H1 (cell line): ENCODE data around the gene HDHD5. TPM values are rescaled to one million over a fixed set of nuclear protein-coding genes. Genes with fewer than 3 reads are reported as not detected.

Experiments
- EGR1 ChIP-seq: IDR thresholded peaks from 2 replicates; pipeline ENCODE4 v1.6.1; 2011; ENCODE audit warnings: low read depth, low read length, borderline replicate concordance
- SIN3A ChIP-seq, 2 experiments: IDR thresholded peaks in 1 of 2; conservative IDR thresholded peaks in 1 of 2; 2 replicates each; pipeline ENCODE4 v1.6.1; 2011 to 2012; ENCODE audit warnings: low read length in 2 of 2, improper control_type of control experiment in 1 of 2, low read depth in 1 of 2, mild to moderate bottlenecking in 1 of 2
- SRF ChIP-seq: IDR thresholded peaks from 2 replicates; pipeline ENCODE4 v1.6.1; 2011; ENCODE audit warnings: mild to moderate bottlenecking, low read depth, low read length, moderate library complexity
- TEAD4 ChIP-seq: IDR thresholded peaks from 2 replicates; pipeline ENCODE4 v1.6.1; 2012; ENCODE audit warnings: low read depth, low read length, inconsistent platforms, mixed read lengths
- polyA plus RNA-seq, 7 experiments: library from polyadenylated mRNA; depleted of rRNA in 3 of 7; stranded (reverse) in 5 of 7; unstranded in 2 of 7; fragments of >200 nt in 5 of 7; fragments of 200-250 nt in 2 of 7; gene quantifications; 1 replicate in 5 of 7; 2 replicates in 1 of 7; 4 replicates in 1 of 7; pipeline versions ENCODE4 v1.2.1 to v1.2.3, GENCODE V29; 2011 to 2013; ENCODE audit warnings: missing spikeins in 2 of 7, mixed read lengths in 2 of 7
- total RNA-seq: library from RNA; stranded (reverse); fragmentation: NEBNext Ultra II Directional; extraction: Animal tissue kit (Norgen Biotek cat#: 25700); gene quantifications from 2 replicates; pipeline ENCODE4 v1.2.1, GENCODE V29; 2021
- TF ChIP-seq, protein P1 (sequence below): IDR thresholded peaks from 2 replicates; pipeline ENCODE4 v1.6.1; 2012; ENCODE audit warnings: low read length, inconsistent platforms
- TF ChIP-seq, protein P2 (sequence below): IDR thresholded peaks from 2 replicates; pipeline ENCODE4 v1.6.1; 2012; ENCODE audit warnings: inconsistent platforms

HDHD5 gene
- total and polyA plus RNA-seq, 2 of the 8 experiments (the other 6 are each of a cell fraction or from before 2014, with no cell fraction given) = 68.3 to 123 TPM

DNA sequence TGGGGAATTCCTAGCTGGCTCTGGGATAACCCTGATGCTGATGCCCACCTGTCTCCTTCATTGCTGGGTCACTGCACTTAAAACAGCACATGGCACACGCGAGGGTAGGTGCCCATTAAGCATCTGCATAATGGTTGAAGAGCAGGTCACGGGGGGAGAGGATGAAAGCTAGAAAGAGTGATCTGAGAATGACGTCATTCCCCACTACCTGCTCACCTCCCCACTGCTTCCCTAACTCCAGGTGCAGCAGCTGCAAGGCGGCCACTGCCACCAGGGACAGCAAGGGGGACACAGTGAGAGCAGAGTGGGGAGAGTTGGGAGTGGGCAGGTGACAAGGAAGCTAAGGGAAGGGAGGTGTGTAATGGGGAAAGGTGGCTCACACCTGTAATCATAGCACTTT, 33.1 kb upstream of the HDHD5 start (continued):
- TF ChIP-seq EGR1 = no peak
- TF ChIP-seq, protein P1, sequence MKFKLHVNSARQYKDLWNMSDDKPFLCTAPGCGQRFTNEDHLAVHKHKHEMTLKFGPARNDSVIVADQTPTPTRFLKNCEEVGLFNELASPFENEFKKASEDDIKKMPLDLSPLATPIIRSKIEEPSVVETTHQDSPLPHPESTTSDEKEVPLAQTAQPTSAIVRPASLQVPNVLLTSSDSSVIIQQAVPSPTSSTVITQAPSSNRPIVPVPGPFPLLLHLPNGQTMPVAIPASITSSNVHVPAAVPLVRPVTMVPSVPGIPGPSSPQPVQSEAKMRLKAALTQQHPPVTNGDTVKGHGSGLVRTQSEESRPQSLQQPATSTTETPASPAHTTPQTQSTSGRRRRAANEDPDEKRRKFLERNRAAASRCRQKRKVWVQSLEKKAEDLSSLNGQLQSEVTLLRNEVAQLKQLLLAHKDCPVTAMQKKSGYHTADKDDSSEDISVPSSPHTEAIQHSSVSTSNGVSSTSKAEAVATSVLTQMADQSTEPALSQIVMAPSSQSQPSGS = no peak
- TF ChIP-seq, protein P2, sequence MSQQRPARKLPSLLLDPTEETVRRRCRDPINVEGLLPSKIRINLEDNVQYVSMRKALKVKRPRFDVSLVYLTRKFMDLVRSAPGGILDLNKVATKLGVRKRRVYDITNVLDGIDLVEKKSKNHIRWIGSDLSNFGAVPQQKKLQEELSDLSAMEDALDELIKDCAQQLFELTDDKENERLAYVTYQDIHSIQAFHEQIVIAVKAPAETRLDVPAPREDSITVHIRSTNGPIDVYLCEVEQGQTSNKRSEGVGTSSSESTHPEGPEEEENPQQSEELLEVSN = no peak
- TF ChIP-seq SRF = no peak
- no peak for TF ChIP-seq SIN3A (conservative IDR thresholded peaks at IDR 0.05 in 1 of 2, IDR thresholded peaks at IDR 0.05 in 1 of 2; ENCODE audit: low read depth in 1 of 2, low read length in 2 of 2)
- no peak for TF ChIP-seq TEAD4
